Neuron (in vitro differentiated cells): Measurements from ENCODE around the gene UBE2J2.

Source experiments
- H2AFZ ChIP-seq: one replicate; pipeline ENCODE4 v1.6.1; 2013; ENCODE audit warnings: low read depth, mild to moderate bottlenecking, inconsistent platforms, low read length, moderate library complexity
- H3K27me3 ChIP-seq: one replicate; pipeline ENCODE4 v1.6.1; 2013; ENCODE audit warnings: low read length; ENCODE audit not compliant: insufficient read depth
- H3K36me3 ChIP-seq: one replicate; pipeline ENCODE4 v1.6.1; 2013; ENCODE audit warnings: low read length; ENCODE audit not compliant: insufficient read depth
- H3K4me1 ChIP-seq: one replicate; pipeline ENCODE4 v1.6.1; 2013; ENCODE audit warnings: low read length; ENCODE audit not compliant: insufficient read depth
- H3K4me3 ChIP-seq: 2 replicates; pipeline ENCODE4 v1.5.1; 2013; ENCODE audit warnings: mild to moderate bottlenecking, low read length, moderate library complexity
- H3K9me3 ChIP-seq: one replicate; pipeline ENCODE4 v1.6.1; 2013; ENCODE audit warnings: low read length

Gene UBE2J2

GRCh38 chr1:1274931-1275431, 1.3 kb upstream of the UBE2J2 start:
- H3K9me3 ChIP-seq = no peaks in the 10 kb centered on the region
- peaks cover 29% of the 10 kb centered on the region for H3K4me1 ChIP-seq
- peak overlapping the region; percentile 54 for H3K4me3 ChIP-seq
- no peak overlapping the region for H2AFZ ChIP-seq
- H3K36me3 ChIP-seq = peaks cover 10% of the 10 kb centered on the region
- no peaks in the 10 kb centered on the region for H3K27me3 ChIP-seq

- no peaks in the 10 kb centered on the region for H3K9me3 ChIP-seq
- no peaks in the 10 kb centered on the region for H3K27me3 ChIP-seq
- H3K4me3 ChIP-seq = peak overlapping the region; percentile 54
- H2AFZ ChIP-seq = peak overlapping the region; percentile 33
- H3K4me1 ChIP-seq = peaks cover 29% of the 10 kb centered on the region
- H3K36me3 ChIP-seq = peaks cover 10% of the 10 kb centered on the region
Measured at GRCh38 chr1:1274299-1274930, 761 bp upstream of the UBE2J2 start.

- Histone ChIP-seq H3K4me3 (peak overlapping the region; percentile 97), H3K9me3 (no peaks in the 10 kb centered on the region), H3K36me3 (peaks cover 10% of the 10 kb centered on the region), H3K27me3 (no peaks in the 10 kb centered on the region), H2AFZ (peak overlapping the region; percentile 43), H3K4me1 (peaks cover 29% of the 10 kb centered on the region)
Measured at GRCh38 chr1:1273209-1273511, 494 bp downstream of the UBE2J2 start.

- H3K27me3 ChIP-seq = no peaks in the 10 kb centered on the region
- peaks cover 29% of the 10 kb centered on the region for H3K4me1 ChIP-seq
- H3K9me3 ChIP-seq = no peaks in the 10 kb centered on the region
- no peak overlapping the region for H2AFZ ChIP-seq
- peak overlapping the region; percentile 97 for H3K4me3 ChIP-seq
- H3K36me3 ChIP-seq = peaks cover 14% of the 10 kb centered on the region
Measured at GRCh38 chr1:1272341-1273208, 1.1 kb downstream of the UBE2J2 start.

- no peak overlapping the region for H3K4me3 ChIP-seq
Measured at GRCh38 chr1:1270813-1271212, 2.8 kb downstream of the UBE2J2 start.

GRCh38 chr1:1268284-1268682, 5.4 kb downstream of the UBE2J2 start:
- Histone ChIP-seq H3K36me3 (peaks cover 41% of the 10 kb centered on the region), H2AFZ (no peak overlapping the region), H3K4me1 (peaks cover 22% of the 10 kb centered on the region), H3K9me3 (no peaks in the 10 kb centered on the region), H3K4me3 (no peak overlapping the region), H3K27me3 (no peaks in the 10 kb centered on the region)

More at GRCh38 chr1:1270813-1271212, 2.8 kb downstream of the UBE2J2 start:
- Histone ChIP-seq H3K36me3 (peaks cover 25% of the 10 kb centered on the region), H3K4me1 (peaks cover 29% of the 10 kb centered on the region), H3K27me3 (no peaks in the 10 kb centered on the region), H2AFZ (no peak overlapping the region), H3K9me3 (no peaks in the 10 kb centered on the region)

- peaks cover 18% of the 10 kb centered on the region for H3K4me1 ChIP-seq
- no peak overlapping the region for H2AFZ ChIP-seq
- H3K9me3 ChIP-seq = no peaks in the 10 kb centered on the region
- H3K36me3 ChIP-seq = peaks cover 47% of the 10 kb centered on the region
- H3K27me3 ChIP-seq = no peaks in the 10 kb centered on the region
- H3K4me3 ChIP-seq = no peak overlapping the region
Measured at GRCh38 chr1:1267488-1268283, 6.0 kb downstream of the UBE2J2 start.

- Histone ChIP-seq H3K27me3 (no peaks in the 10 kb centered on the region), H3K36me3 (peaks cover 56% of the 10 kb centered on the region), H3K4me3 (no peak overlapping the region), H2AFZ (no peak overlapping the region), H3K4me1 (no peaks in the 10 kb centered on the region), H3K9me3 (no peaks in the 10 kb centered on the region)
Measured at GRCh38 chr1:1264868-1265272, 8.8 kb downstream of the UBE2J2 start.

- no peaks in the 10 kb centered on the region for H3K27me3 ChIP-seq
- peaks cover 61% of the 10 kb centered on the region for H3K36me3 ChIP-seq
- no peaks in the 10 kb centered on the region for H3K9me3 ChIP-seq
- no peaks in the 10 kb centered on the region for H3K4me1 ChIP-seq
- H2AFZ ChIP-seq = no peak overlapping the region
- H3K4me3 ChIP-seq = no peak overlapping the region
Measured at GRCh38 chr1:1264026-1264425, 9.6 kb downstream of the UBE2J2 start.

- Histone ChIP-seq H3K9me3 (no peaks in the 10 kb centered on the region), H3K36me3 (peaks cover 63% of the 10 kb centered on the region), H3K4me3 (no peak overlapping the region), H3K27me3 (no peaks in the 10 kb centered on the region), H3K4me1 (no peaks in the 10 kb centered on the region), H2AFZ (no peak overlapping the region)
Measured at GRCh38 chr1:1262758-1263157, 10.9 kb downstream of the UBE2J2 start.

- Histone ChIP-seq H3K4me3 (no peak overlapping the region), H3K36me3 (peaks cover 60% of the 10 kb centered on the region), H3K4me1 (no peaks in the 10 kb centered on the region), H3K27me3 (no peaks in the 10 kb centered on the region), H2AFZ (no peak overlapping the region), H3K9me3 (no peaks in the 10 kb centered on the region)
Measured at GRCh38 chr1:1262071-1262470, 11.6 kb downstream of the UBE2J2 start.

- Histone ChIP-seq H2AFZ (no peak overlapping the region), H3K36me3 (peaks cover 59% of the 10 kb centered on the region), H3K27me3 (no peaks in the 10 kb centered on the region), H3K4me1 (no peaks in the 10 kb centered on the region), H3K4me3 (no peak overlapping the region), H3K9me3 (no peaks in the 10 kb centered on the region)
Measured at GRCh38 chr1:1260843-1261560, 12.7 kb downstream of the UBE2J2 start.
